Stimulated activated CD8-positive, alpha-beta memory T cell treated with anti-CD3 and anti-CD28 coated beads, Interleukin-7, amount 100 ng/mL, for 1 hour (primary cell): ENCODE data around the gene SMIM45.

ENCODE experiments used
- DNase-seq, 2 donors: peaks; one replicate each; pipeline ENCODE4 v3.0.0-alpha.2; 2020; ENCODE audit warnings: low read depth in 2 of 2

SMIM45 gene

DNA sequence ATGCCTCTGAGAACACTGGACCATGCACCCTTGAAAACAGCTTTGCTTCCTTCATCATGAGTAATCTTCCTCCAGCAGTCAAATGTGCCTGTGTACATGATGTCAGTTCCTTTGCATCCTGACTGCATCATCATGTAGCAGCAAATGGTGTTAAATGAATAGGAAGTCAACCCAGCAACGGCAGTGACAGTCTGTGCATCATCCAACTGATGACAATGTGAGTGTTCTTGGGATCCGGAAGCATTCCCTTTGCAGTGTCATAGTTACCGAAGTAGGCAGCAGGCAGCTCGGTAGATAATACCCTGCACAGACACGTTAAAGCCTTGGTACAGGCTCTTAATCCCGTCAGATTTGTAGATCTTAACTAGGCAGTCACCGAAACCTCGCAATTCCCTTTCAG lies 49.2 kb downstream of the SMIM45 start:
- DNase-seq: no peak

DNA sequence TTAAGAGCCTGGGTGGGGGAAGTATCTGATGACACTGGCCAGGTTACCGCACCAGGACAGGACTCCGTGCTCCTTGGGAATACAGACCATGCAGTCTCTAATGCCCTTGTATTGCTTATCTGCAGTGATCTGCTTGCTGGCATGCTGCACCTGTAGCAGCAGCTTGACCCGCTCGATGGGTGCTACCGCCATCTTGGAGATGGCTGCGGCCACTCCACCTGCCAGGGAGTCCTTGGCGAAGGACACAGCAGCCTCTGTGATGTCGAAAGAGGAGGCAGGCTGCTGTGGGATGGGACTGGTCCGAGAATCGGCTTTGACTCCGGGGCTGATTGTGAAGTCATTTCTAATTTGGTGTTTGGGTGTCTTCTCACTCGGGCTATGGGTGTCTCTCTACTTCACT lies 49.8 kb downstream of the SMIM45 start:
- DNase-seq: no peak

GRCh38 chr22:42007922-42008321 lies 56.0 kb downstream of the SMIM45 start:
- DNase-seq: no peak
